Measurements from ENCODE around the gene HTRA2. TPM values are rescaled to one million over a fixed set of nuclear protein-coding genes. Genes with fewer than 3 reads are reported as not detected.
A peak's percentile ranks its signal among the peaks of the same experiment; 100 is the strongest.
"Not testable (repeated sequence)": the region's sequence is repeated elsewhere in the genome, so short reads cannot be mapped to it uniquely, and the experiment has no call there.

HTRA2 gene
- total RNA-seq, 4 donors from 2014 or later, result 8.6 to 29.6 (median 21.0) TPM

GRCh38 chr2:74482801-74483674, 46.7 kb upstream of the HTRA2 start, which contains the start of the genes CCDC142 and TTC31:
Gene CCDC142 (minus strand): TSS chr2:74482998. CDS start chr2:74482837, 161 bp downstream.
Gene TTC31 (plus strand): TSS chr2:74483081. CDS start chr2:74483096, 15 bp downstream.
- Histone ChIP-seq H3K9me3 (no peaks in the 10 kb centered on the region), H3K4me3 (peak within 1 kb of the TSS; percentile 72 to 88 (median 82)), H3K4me1 (peaks cover 15 to 29% (median 23%) of the 10 kb centered on the region in 4 donors), H3K27ac (peak within 1 kb of the TSS; percentile 88 to 97 (median 94)), H3K27me3 (no peaks in the 10 kb centered on the region), H3K36me3 (peaks cover 0 to 11% (median 4%) of the 10 kb centered on the region in 4 donors)
- 0% methylated on average over 1 to 19 of the region's 50 CpGs for WGBS, 2 donors (ENCODE audit: low coverage in 1 of 2)
- intact Hi-C loops (cut with DNase I; ENCODE audit: low total_unique reads) (loop anchor here (2.0 to 5.0 kb wide), 2 partner anchors 48 to 104 kb away; no protein-coding TSS in a partner anchor), in situ Hi-C loops (cut with MboI; ENCODE audit: low pct_ligation_motif_present in 1 of 4, low pct_unique_long_range_greater_than_20kb in 1 of 4, low sequenced_read_pairs in 3 of 4) (loop anchor here in 3 of 4 donors (10.0 to 25.0 kb wide), 2 partner anchors 102 to 104 kb away; no protein-coding TSS in a partner anchor)
- TF ChIP-seq POLR2A (IDR thresholded peaks at IDR 0.05) (peak; percentile 79), POLR2AphosphoS5 (IDR thresholded peaks at IDR 0.05) (peak; percentile 61 to 81 (median 66)), EP300 (IDR thresholded peaks at IDR 0.05; ENCODE audit: low read depth) (no peak), CTCF (IDR thresholded peaks at IDR 0.05) (peak; percentile 82 to 94 (median 88))
- DNase-seq, result peak; percentile 97

GRCh38 chr2:74483675-74484164, 46.0 kb upstream of the HTRA2 start:
- in situ Hi-C loops (cut with MboI; ENCODE audit: low pct_ligation_motif_present in 1 of 4, low pct_unique_long_range_greater_than_20kb in 1 of 4, low sequenced_read_pairs in 3 of 4) (loop anchor here in 3 of 4 donors (10.0 to 25.0 kb wide), 2 partner anchors 101 to 104 kb away; no protein-coding TSS in a partner anchor), intact Hi-C loops (cut with DNase I; ENCODE audit: low total_unique reads) (loop anchor here (2.0 to 5.0 kb wide), 3 partner anchors 23 to 104 kb away; partner anchors contain the start of gene PCGF1)
- H3K27me3 ChIP-seq, H3K9me3 ChIP-seq, DNase-seq: not testable (repeated sequence)
- 82 to 88% methylated on average over 16 to 19 of the region's 19 CpGs for WGBS, 2 donors (ENCODE audit: low coverage in 1 of 2)
- Histone ChIP-seq H3K4me3 (peak overlapping the region; percentile 72 to 88 (median 82)), H3K27ac (peak overlapping the region in 3 of 4 donors; percentile 93 to 97 (median 94)), H3K36me3 (peaks cover 0 to 11% (median 4%) of the 10 kb centered on the region in 4 donors), H3K4me1 (peaks cover 15 to 29% (median 23%) of the 10 kb centered on the region in 4 donors)

GRCh38 chr2:74486141-74486540, 43.6 kb upstream of the HTRA2 start:
- no peak for TF ChIP-seq POLR2AphosphoS5 (IDR thresholded peaks at IDR 0.05)
- Histone ChIP-seq H3K4me1 (peaks cover 12 to 22% (median 17%) of the 10 kb centered on the region in 4 donors), H3K9me3 (no peaks in the 10 kb centered on the region), H3K27me3 (no peaks in the 10 kb centered on the region), H3K27ac (no peak overlapping the region), H3K36me3 (peaks cover 0 to 21% (median 10%) of the 10 kb centered on the region in 4 donors), H3K4me3 (no peak overlapping the region)
- in situ Hi-C loops (cut with MboI; ENCODE audit: low pct_ligation_motif_present in 1 of 4, low pct_unique_long_range_greater_than_20kb in 1 of 4, low sequenced_read_pairs in 3 of 4), result loop anchor here (5.0 to 25.0 kb wide), 3 partner anchors 96 to 101 kb away; no protein-coding TSS in a partner anchor
- intact Hi-C loops (cut with DNase I; ENCODE audit: low total_unique reads), result no loop called here
- 90 to 96% methylated on average over 2 of the region's 2 CpGs for WGBS, 2 donors (ENCODE audit: low coverage in 1 of 2)
- no peak for DNase-seq

GRCh38 chr2:74488643-74489481, 40.9 kb upstream of the HTRA2 start:
- Histone ChIP-seq H3K4me1 (peaks cover 0 to 6% (median 2%) of the 10 kb centered on the region in 4 donors), H3K27me3 (no peaks in the 10 kb centered on the region), H3K9me3 (no peaks in the 10 kb centered on the region), H3K36me3 (peaks cover 0 to 41% (median 21%) of the 10 kb centered on the region in 4 donors), H3K27ac (no peak overlapping the region), H3K4me3 (no peak overlapping the region)
- no peak for DNase-seq
- in situ Hi-C loops (cut with MboI; ENCODE audit: low pct_ligation_motif_present in 1 of 4, low pct_unique_long_range_greater_than_20kb in 1 of 4, low sequenced_read_pairs in 3 of 4) (loop anchor here (5.0 to 25.0 kb wide), 3 partner anchors 93 to 98 kb away; no protein-coding TSS in a partner anchor), intact Hi-C loops (cut with DNase I; ENCODE audit: low total_unique reads) (no loop called here)
- 81 to 91% methylated on average over 2 to 9 of the region's 9 CpGs for WGBS, 2 donors (ENCODE audit: low coverage in 1 of 2)
- TF ChIP-seq POLR2A (IDR thresholded peaks at IDR 0.05) (no peak), CTCF (IDR thresholded peaks at IDR 0.05) (no peak), POLR2AphosphoS5 (IDR thresholded peaks at IDR 0.05) (no peak), EP300 (IDR thresholded peaks at IDR 0.05; ENCODE audit: low read depth) (no peak)

All from transverse colon (tissue), 4 donors.